RCC 7860 (cell line): ENCODE results near the gene SVIL.
"Not testable (repeated sequence)": the region's sequence is repeated elsewhere in the genome, so short reads cannot be mapped to it uniquely, and the experiment has no call there.

Experiments
- DNase-seq: peaks from one replicate; pipeline ENCODE4 v3.0.0-alpha.2; 2015; ENCODE audit warnings: low spot score
- FAIRE-seq: peaks from 2 replicates; lab custom pipeline; 2012; peaks lifted over from hg19 to GRCh38; lab: Jason Lieb, UNC

SVIL gene

DNA sequence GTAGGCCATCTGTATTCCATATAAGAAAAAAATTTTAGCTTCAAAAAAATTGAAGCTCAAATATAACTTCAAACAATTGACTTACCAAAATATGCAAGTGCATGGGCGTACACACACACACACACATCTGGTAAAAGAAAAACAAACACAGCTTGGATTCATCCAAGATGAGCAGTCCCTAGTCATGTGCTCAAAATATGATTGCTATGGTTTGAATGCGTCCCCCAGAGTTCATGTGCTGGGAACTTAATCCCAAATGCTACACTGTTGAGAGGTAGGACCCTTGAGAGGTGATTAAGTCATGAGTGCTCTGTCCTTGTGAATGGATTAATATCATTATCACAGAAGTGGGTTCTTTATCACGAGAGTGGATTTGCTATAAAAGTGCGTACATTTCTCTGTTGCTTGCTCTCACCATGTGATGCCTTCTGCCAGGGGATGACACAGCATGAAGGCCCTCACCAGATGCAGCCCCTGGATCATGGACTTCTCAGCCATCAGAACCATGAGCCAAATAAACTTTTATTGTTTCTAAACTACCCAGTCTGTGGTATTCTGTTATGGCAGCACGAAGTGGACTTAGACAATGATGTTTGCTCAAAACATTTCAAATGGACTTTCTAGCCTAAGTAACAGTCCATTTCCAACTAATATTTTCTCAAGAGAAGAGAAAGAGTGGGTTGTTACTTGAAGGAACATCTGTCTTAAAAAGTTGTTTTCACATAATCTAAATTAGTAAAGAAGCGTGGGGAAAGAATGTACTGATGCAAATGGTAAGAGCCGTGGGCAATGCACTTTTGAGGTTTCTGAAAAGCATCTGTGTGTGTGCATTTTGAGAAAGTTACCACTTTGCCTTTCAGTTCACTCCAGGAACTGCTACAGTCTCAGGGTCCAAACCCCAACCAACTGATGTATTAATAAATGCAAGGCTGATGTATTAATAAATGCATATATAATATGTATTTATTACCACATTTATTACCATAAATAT, 15.1 kb upstream of the SVIL start:
- no peak for FAIRE-seq
- no peak for DNase-seq

DNA sequence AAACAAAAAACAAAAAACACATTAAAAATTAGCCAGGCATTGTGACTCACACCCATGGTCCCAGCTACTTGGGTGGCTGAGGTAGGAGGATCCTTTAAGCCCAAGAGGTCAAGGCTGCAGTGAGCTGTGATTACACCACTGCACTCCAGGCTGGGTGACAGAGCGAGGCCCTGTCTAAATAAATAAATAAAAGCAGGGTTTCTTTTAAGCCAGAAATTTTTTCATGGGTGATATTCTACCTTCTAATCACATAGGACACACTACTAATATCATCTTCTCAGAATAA, 14.2 kb upstream of the SVIL start:
- peak; percentile 36 for DNase-seq
- FAIRE-seq, result peak; percentile 70

DNA sequence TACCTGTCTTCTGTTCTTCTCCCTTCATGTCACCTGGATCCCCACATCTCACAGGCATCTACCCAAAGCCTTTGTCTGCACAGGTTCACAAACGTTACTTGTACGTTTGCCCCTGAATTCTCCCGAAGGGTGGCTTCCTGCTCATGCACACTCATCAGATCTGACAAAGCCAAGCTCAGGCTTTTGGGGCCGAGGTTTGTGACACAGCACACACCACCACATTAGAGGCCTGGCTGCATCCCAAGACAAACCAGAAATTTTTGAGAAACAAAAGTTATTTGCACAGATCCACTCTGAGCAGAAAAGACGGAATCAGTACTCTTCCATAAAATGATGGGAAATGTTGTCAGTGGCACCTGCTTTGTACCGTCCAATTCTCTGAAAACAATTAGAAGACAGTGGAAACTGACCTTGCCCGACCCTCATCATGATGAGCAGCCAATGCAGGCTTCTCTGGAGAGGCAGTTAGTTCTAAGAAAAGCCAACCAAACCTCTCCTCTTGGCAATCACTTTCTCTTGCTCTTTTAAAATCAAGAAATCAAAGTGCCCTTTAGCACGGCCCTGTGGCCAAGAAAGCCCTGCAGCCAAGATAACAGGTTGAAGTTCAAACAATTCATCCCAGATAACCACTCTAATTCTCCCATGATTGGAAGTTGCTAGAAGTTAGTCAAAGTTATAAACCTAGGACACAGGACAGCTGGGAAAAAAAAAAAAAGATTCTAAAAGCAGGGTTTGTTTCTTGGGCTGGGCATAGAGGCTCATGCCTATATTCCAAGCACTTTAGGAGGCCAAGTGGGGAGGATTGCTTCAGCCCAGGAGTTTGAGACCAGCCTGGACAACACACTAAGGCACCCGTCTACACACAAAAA, 13.6 kb upstream of the SVIL start:
- DNase-seq, result no peak
- no peak for FAIRE-seq

DNA sequence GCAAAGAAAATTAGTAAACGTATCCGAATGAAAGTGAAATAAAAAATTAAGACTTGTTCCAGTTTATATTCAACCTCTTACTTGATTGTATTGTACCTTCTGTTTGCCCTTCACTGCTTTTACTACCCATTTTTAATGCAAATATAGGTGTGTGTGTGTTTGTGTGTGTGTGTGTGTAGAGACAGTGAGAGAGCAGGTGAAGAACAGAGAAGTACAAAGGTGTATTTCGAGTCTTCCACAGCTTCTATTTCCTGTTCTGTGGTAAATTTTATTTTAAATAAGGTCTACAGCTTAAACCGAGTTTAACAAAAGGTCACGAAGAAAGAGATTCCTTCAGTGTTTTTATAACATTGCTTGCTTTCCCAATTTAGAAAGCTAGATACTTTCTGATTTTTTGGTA, 12.7 kb upstream of the SVIL start:
- DNase-seq (no peak), FAIRE-seq (no peak)

DNA sequence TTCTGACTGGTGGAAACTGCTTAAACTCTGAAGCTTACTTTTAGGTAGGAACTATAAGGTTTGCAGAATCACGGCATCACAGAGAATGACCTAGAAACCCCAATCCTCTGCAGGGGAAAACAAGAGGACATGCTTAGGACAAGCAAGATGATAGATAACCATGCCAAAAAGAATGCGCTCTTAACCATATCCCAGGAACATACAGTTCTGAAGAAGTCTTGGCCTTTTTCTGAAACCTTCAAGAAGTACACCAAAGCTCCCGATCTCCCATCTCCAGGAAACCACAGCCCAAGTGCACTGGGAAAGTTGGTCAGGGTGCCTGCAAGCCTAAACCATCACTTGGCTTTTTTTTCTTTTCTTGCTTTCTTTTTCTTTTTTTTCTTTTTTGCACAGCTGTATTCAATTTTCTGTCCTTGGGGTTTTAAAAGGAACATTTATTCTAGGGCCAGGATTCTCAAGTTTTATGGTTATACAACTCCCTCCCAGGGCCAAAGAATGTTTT, 12.2 kb upstream of the SVIL start:
- DNase-seq (no peak), FAIRE-seq (no peak)

DNA sequence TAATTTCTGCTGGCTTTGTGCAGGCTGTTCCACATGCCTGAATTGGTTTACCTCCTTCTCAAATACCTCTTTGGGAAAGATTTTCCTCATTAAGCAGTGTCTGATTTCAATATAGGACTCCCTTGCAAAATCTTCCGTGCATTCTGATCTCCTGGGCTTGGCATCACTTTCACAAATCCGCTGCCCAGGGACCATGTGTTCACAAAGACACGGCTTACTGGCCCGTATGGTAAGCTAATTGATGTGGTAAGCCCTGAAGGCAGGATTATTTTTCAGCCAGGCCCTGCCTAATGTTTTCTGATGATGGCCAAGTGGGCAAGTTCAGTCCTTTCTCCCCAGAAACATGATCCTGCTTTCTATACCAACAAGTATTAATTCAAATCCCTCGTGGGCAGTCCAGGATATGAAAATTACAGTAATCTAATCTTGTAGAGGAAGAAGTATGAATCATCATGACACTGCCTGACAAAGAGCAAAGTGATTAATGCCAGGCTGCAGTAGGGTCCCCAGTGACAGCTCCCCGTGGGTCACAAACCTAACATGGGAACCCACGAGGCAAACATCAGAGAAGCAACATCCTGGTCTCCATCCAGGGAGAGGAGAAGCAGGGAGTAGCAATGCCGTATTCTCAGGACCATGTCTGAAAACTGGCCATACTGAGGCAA, 11.6 kb upstream of the SVIL start:
- DNase-seq, result peak; percentile 45
- FAIRE-seq, result no peak

DNA sequence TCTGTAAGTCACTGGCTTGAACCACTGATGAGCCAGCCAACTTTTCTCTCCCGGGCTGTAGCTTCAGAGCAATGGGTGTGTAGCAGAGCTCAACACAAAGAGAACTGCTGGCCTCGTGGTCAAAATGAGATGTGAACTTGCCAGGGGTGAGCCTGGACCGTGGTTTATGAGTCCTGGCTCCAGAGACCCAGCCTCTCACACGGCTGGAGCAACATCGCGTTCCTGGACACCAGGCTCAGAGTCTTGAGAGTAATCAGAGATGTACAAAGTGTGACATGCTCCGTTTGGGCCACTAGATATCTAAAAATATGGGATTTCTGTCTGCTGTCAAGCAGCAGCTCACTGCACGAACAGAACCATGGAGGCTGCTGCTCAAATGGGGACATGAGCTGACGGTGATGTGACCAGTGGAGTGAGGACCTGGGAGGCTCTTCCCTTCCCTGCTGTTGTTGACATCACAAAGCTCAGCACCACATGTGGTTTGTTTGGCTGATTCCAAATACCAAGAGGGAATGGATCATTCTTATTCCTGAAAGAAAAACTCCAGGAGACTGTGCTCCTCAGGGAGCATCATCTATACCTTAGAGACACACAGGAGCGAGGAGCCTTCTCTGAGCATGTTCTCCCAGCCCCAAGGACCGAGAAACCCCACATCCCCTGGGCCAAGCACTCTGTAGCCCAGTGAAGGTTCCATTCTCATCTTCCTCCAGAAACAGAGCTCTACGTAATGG, 9.2 kb upstream of the SVIL start:
- no peak for FAIRE-seq

DNA sequence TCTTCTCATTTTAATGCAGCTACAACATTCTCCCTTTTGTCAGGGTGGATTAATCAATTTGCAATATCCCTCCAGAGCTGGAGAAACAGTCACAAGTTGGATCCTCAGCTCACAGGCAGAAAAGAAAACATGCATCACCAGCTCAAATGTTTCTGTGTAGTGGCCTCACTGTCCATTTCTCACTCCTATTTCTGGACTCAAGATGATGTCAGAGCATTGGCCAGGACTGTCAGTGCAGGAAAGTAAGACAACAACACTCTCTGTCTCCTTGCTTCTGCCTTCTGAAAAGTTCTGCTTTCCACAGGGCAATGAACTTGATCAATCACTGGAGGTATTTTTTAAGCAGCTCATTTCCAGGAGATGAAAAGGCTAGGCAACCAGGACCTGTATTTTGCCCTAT, 8.2 kb upstream of the SVIL start:
- FAIRE-seq (no peak), DNase-seq (no peak)

More for the DNA sequence above, 9.2 kb upstream of the SVIL start:
- no peak for DNase-seq

DNA sequence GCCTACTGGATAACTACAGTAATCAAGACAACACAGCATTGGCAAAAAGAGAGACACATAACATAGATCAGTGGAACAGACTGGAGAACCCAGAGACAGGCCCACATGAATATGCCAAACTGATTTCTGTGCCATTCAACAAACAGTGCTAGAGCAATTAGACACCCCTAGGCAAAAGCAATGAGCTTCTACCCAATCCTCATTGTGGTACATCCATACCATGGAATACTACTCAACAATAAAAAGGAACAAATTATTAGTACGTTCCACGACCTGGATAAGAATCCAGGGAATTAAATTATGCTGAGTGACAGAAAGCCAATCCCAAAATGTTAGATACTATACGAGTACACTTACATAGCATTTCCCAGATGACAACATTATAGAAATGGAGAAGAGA, 2.8 kb upstream of the SVIL start:
- FAIRE-seq, result no peak

DNA sequence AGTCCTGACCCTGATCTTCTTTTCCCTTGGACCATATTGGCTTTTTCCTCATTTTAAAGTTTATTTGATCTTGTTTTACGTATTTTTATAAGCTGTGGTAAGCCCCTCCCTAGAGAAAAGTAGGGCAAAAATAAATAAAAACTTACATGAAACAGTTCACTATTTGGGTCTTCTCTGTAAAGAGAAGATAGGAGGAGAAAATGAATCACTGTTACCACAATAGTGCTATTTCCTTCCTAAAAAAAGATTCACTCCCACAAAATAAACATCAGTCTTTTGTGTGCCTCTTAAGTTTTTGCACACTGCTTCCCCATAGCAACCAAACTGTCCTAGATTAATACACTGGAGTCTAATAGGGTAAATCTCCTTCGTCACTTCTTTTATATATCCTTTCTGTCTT, 1.4 kb upstream of the SVIL start:
- no peak for FAIRE-seq
- peak; percentile 34 for DNase-seq

More for the DNA sequence above, 2.8 kb upstream of the SVIL start:
- no peak for DNase-seq

DNA sequence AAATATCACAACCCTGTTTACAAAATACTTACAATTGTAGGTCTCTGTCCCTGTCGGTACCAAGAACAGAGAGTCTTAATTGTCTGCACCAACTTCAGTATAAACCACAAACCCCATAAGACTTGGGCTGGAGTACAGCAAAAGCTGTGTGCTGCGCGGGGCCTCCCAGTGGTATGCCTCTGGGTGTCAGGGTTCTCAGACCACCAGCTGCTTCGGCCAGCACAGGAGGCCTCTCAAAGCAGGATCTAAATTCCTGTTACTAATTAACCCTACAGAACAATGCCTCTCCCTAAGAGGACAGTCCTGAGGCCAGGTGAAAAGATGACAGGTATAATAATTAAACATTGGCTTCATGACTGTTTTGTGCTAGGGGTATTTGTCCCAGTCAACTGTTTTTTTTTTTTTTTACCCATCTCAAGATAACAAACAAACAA, 957 bp upstream of the SVIL start:
- FAIRE-seq (peak; percentile 82), DNase-seq (peak; percentile 68)

DNA sequence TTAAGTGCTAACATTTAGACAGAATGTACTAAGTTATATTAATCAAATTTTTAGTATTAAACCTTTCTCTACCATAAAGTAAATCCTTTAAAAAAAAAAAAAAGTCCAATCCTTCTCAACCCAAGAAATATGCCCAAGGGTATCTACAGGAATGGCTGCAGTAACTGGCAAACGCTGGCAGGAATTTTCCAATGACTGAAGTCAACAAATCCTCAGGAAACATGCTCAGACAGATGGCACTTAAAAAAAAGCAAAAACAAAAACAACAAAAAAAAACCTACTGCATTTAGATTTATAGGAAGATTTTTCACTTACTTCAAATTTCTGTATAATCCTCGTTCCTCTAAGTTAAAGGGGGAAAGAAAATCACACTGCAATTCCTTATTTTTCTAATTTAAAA, 666 bp downstream of the SVIL start:
- no peak for DNase-seq
- FAIRE-seq, result peak; percentile 7

DNA sequence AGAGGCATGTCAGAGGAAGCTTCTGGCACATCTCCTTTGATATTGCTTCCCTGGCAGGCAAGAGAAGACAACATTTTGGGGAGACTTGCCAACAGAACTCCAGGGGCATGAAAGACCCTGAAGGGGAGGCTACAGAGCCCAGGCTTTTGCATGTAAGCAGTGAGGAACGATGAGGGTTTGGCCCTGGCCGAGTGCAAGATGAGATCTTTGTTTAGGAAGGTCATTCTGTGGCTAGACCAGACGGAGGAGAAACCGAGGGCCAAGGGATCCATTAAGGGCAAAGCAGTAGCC, 3.8 kb downstream of the SVIL start:
- DNase-seq, result no peak
- FAIRE-seq, result no peak

DNA sequence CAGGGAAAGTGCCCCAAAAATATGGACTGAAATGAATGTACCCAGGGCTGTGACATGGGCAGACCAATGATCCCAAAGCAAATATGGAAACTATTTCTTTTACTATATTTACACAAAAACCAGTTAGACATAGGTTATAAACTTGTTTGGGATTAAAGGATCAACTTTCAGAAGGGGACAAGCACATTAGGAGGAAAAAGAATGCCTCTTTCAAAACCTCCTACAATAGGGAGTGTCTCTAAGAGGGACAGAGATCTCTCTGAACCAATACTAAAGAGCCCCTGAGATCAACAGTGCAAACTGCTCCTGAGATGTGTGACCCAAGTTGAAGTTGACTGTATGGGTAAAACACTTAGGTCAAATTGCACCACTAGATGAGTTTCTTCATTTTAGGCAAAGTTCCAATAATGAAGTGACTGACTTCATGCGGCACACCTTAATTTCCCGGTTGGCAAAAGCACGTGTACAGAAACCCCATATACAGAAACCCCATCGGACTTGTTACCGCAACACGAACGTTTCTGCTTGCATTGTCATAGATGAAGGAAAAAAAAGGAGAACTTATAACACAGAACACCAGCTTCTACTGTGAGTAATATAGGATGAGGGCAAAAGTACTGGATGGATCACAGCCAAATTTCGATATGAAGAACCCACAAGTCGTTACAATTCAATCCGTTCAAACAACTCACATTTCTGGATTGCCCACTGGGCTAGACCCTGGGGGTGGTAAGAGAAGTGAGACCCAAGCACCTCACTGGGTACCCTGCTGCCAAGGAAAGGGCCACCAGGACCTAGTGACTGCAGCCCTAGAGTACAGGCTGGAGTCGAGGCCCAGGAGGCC, 4.3 kb downstream of the SVIL start:
- no peak for DNase-seq
- no peak for FAIRE-seq

DNA sequence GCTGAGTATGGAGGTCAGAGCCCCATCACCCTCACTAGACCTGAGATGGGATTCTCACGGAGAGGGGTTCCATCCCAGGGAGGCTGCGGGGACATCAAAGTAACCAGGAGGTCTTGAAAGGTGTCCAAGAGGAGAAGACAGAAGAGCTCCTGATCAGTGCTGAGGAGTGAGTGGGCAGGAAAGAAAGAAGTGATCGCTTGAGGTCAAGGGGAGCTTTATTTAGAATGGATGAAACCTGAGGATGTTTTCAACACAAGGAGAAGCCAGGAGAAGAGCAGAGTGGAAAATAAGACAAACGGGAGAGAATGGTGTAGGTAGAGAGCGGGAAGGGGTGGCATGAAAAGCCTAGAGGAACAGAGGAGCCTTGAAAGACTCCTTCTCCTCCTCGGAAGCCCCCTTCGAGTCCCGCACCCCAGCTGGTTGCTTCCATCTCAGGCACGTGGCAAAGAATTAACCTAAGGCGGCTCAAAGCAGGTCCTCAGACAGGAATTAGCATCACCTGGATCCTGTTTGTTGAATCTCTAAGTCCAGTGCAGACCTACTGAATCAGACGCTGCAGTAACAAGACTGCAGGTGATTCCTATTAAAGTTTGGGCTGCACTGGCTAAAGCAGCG, 5.8 kb downstream of the SVIL start:
- FAIRE-seq (no peak), DNase-seq (no peak)

DNA sequence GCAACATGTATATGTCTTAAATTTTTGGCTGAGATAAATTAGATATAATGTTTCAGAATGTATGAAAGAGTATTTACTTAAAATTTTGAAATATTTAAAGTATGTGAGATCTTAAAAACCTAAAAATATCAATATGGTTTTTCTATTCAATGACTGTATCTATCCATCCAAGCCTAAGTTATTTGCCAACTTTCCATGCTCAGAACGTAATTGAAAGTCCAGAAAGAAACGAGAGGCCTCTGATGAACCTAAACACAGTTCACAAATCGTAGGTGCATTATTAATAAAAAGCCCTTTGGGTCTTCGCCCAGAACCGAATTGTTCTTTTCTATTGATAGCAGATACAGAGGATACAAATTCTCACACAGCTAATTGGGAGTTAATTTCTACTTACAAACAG, 6.5 kb downstream of the SVIL start:
- DNase-seq (no peak), FAIRE-seq (no peak)

DNA sequence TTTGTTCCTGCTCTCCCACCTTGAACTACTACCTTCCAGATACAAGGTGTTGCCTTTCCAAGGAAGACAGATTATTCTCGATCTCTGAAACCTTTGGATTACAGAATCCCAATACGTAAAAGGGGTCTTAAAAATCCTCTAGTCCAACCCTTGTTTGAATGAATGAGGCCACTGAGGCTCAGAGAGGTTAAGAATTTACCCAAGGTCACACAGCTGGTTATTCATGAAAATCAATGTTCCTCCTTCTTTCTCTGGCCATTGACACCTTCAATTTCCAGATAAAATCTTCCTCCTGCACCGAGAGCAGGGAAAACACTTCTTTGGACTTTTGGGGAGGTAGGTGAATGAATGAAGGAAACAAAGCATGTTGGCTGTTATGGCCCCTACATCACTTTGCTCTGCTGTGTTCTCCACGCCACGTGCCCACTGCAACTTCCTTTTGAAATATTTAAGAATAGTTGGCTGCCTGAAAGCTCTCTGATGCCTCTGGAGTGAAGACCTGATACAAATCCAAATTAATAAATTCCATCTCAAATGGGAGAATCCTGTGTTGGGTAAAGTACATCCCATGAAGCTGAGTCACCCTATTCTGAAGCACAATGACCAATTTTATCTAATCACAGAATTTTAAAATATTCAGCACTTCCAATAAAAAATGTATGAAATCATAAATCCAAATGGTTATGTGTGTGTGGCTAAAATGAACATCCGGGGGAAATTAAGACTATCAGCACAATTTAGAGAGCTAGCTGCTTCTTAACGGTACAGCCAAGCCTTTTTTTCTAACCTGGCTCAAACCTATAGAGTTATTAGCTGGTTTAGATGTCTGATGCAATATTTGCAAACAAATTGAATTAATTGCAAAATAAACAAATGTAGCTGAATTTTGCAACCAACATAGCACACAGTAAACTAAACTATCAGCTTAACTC, 7.3 kb downstream of the SVIL start:
- no peak for DNase-seq
- no peak for FAIRE-seq

DNA sequence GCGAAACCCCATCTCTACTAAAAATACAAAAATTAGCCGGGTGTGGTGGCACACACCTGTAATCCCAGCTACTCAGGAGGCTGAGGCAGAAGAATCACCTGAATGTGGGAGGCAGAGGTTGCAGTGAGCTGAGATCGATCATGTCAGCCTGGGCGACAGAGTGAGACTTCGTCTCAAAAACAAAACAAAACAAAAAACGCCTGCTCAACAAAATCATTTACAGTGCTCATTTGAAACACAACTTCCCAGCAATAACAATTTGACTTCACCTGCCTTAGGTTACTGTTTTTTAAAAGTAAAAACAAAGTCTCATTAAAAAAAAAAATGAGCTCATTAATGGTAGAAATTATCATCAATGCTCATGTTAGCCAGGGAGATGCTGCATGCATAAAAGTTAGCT, 10.4 kb downstream of the SVIL start:
- DNase-seq, FAIRE-seq: not testable (repeated sequence)
